ENCODE data around the gene CCDC54. TPM values are rescaled to one million over a fixed set of nuclear protein-coding genes. Genes with fewer than 3 reads are reported as not detected.

CCDC54 gene
- total RNA-seq, 1 donor from 2014 or later: not detected

DNA sequence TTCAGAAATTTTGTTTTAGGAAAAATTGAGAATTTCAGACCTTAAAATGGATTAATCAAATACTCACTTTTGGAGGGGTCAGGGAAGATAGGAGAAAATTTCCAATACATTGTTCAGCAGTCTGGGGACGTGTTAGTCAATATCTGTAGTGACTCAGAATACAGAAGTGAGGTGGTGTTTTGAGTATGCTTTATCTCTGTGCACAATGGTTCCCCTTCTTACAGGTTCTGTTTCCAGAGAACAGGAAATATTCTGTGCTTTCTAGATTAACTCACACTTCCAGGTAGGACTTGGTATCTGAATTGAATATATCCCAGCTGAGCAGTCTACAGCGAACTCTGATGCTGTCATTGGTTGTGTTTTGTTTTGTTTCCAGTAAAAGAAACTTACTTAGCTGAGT, 30.7 kb upstream of the CCDC54 start:
- Mint-ChIP-seq H3K4me1 (ENCODE audit: unreplicated experiment) (no peaks in the 10 kb centered on the region), H3K4me3 (no peak overlapping the region), H3K27ac (no peak overlapping the region), H3K27me3 (no peaks in the 10 kb centered on the region), H3K36me3 (no peaks in the 10 kb centered on the region), H3K9me3 (no peaks in the 10 kb centered on the region)
- no peak for DNase-seq (ENCODE audit: extremely low spot score, unreplicated experiment)
- no peak for TF ChIP-seq CTCF (conservative IDR thresholded peaks at IDR 0.05)

DNA sequence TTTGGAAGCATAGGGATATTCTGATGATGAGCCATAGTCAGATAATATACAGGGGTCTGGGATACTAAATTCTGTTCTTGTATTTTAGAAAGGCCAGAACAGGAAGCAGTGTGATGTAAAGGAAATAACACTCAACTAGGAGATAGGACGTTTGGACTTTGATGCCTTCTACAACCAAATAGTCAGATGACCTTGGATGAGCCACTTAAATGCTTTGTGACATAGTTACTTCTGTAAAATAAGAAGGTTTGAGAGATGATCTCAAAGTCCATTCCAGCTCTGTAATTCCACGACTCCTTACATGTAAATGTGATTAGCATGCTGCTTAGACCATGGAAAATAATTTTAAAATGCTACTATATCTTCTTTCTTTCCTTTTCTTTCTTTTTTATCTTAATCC, 29.5 kb upstream of the CCDC54 start:
- Mint-ChIP-seq H3K27ac (no peak overlapping the region), H3K4me3 (no peak overlapping the region), H3K36me3 (no peaks in the 10 kb centered on the region), H3K9me3 (no peaks in the 10 kb centered on the region), H3K27me3 (no peaks in the 10 kb centered on the region), H3K4me1 (ENCODE audit: unreplicated experiment) (no peaks in the 10 kb centered on the region)
- no peak for TF ChIP-seq CTCF (conservative IDR thresholded peaks at IDR 0.05)
- no peak for DNase-seq (ENCODE audit: extremely low spot score, unreplicated experiment)

DNA sequence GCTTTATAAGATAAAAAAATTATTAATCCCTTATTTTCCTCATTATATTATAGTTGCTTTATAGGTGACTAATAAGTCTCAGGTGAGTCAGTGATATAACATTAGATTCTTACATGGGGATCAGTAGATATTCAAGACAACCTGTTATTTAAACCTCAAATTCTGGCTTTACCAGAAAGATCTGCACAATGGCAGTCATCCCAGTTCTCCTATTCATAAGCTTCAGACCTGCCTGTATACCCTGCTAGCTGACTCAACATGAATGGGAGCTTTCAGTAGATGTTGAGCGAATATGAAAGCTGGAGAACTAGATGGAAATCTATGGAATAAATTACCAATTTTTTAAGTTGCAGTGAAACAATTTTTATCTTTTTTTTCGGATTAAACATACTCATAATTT, 20.5 kb upstream of the CCDC54 start:
- Mint-ChIP-seq H3K4me1 (ENCODE audit: unreplicated experiment) (no peaks in the 10 kb centered on the region), H3K27ac (no peak overlapping the region), H3K4me3 (no peak overlapping the region), H3K27me3 (no peaks in the 10 kb centered on the region), H3K9me3 (no peaks in the 10 kb centered on the region), H3K36me3 (no peaks in the 10 kb centered on the region)
- no peak for TF ChIP-seq CTCF (conservative IDR thresholded peaks at IDR 0.05)
- no peak for DNase-seq (ENCODE audit: extremely low spot score, unreplicated experiment)

- TF ChIP-seq CTCF (conservative IDR thresholded peaks at IDR 0.05): no peak
- H3K4me1 Mint-ChIP-seq (ENCODE audit: unreplicated experiment): no peaks in the 10 kb centered on the region
- DNase-seq (ENCODE audit: extremely low spot score, unreplicated experiment): no peak
- H3K9me3 Mint-ChIP-seq: no peaks in the 10 kb centered on the region
- no peak overlapping the region for H3K4me3 Mint-ChIP-seq
- H3K27ac Mint-ChIP-seq: no peak overlapping the region
- no peaks in the 10 kb centered on the region for H3K36me3 Mint-ChIP-seq
- H3K27me3 Mint-ChIP-seq: no peaks in the 10 kb centered on the region
Observed at GRCh38 chr3:107361633-107362032, 15.6 kb upstream of the CCDC54 start.

DNA sequence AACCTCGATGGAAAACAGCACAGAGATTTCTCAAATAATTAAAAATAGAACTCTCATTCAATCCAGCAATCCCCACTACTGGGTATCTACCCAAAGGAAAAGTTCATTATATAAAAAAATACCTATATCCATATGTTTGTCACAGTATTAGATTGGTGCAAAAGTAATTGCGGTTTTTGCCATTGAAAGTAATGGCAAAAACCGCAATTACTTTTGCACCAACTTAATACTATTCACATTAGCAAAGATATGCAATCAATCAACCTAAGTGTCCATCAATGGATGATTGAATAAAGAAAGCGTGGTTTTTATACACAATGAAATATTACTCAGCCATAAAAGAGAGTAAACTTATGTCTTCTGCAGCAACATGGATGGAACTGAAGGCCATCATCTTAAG, 12.2 kb upstream of the CCDC54 start:
- Mint-ChIP-seq H3K9me3 (no peaks in the 10 kb centered on the region), H3K27me3 (no peaks in the 10 kb centered on the region), H3K27ac (no peak overlapping the region), H3K4me3 (no peak overlapping the region), H3K36me3 (no peaks in the 10 kb centered on the region), H3K4me1 (ENCODE audit: unreplicated experiment) (no peaks in the 10 kb centered on the region)
- TF ChIP-seq CTCF (conservative IDR thresholded peaks at IDR 0.05): no peak
- DNase-seq (ENCODE audit: extremely low spot score, unreplicated experiment): no peak

GRCh38 chr3:107366766-107367165, 10.5 kb upstream of the CCDC54 start:
- H3K27ac Mint-ChIP-seq: no peak overlapping the region
- H3K36me3 Mint-ChIP-seq: no peaks in the 10 kb centered on the region

More at GRCh38 chr3:107366766-107367165, 10.5 kb upstream of the CCDC54 start:
- Mint-ChIP-seq H3K4me1 (ENCODE audit: unreplicated experiment) (no peaks in the 10 kb centered on the region), H3K9me3 (no peaks in the 10 kb centered on the region), H3K27me3 (no peaks in the 10 kb centered on the region), H3K4me3 (no peak overlapping the region)
- no peak for DNase-seq (ENCODE audit: extremely low spot score, unreplicated experiment)
- TF ChIP-seq CTCF (conservative IDR thresholded peaks at IDR 0.05): no peak

All from type B pancreatic cell (in vitro differentiated cells).